ENCODE measurements around the gene ARHGEF19.
A peak's percentile ranks its signal among the peaks of the same experiment; 100 is the strongest.
"Not testable (repeated sequence)": the region's sequence is repeated elsewhere in the genome, so short reads cannot be mapped to it uniquely, and the experiment has no call there.

ARHGEF19 gene

GRCh38 chr1:16243936-16244649, 31.6 kb upstream of the ARHGEF19 start:
- peak; percentile 45 for DNase-seq

- DNase-seq: no peak
Measured at GRCh38 chr1:16243215-16243610, 30.8 kb upstream of the ARHGEF19 start.

GRCh38 chr1:16242556-16243214, 30.2 kb upstream of the ARHGEF19 start:
- no peak for DNase-seq

GRCh38 chr1:16241221-16241708, 28.8 kb upstream of the ARHGEF19 start:
- DNase-seq: no peak

- no peak for DNase-seq
Measured at GRCh38 chr1:16239972-16240491, 27.6 kb upstream of the ARHGEF19 start.

- DNase-seq: no peak
Measured at GRCh38 chr1:16237343-16237830, 24.9 kb upstream of the ARHGEF19 start.

- peak; percentile 88 for DNase-seq
Measured at GRCh38 chr1:16236511-16237342, 24.3 kb upstream of the ARHGEF19 start, which contains the start of gene CPLANE2. CPLANE2 (minus strand) TSS chr1:16237183; CDS start chr1:16236742, 441 bp downstream.

GRCh38 chr1:16235944-16236510, 23.6 kb upstream of the ARHGEF19 start:
- peak; percentile 67 for DNase-seq

GRCh38 chr1:16235347-16235746, 22.9 kb upstream of the ARHGEF19 start:
- no peak for DNase-seq

GRCh38 chr1:16233431-16233830, 21.0 kb upstream of the ARHGEF19 start:
- DNase-seq: no peak

- DNase-seq: no peak
Measured at GRCh38 chr1:16232316-16232710, 19.9 kb upstream of the ARHGEF19 start.

GRCh38 chr1:16231331-16232315, 19.2 kb upstream of the ARHGEF19 start:
- no peak for DNase-seq

- no peak for DNase-seq
Measured at GRCh38 chr1:16230744-16231143, 18.3 kb upstream of the ARHGEF19 start.

- no peak for DNase-seq
Measured at GRCh38 chr1:16229976-16230740, 17.7 kb upstream of the ARHGEF19 start.

GRCh38 chr1:16226490-16227179, 14.2 kb upstream of the ARHGEF19 start:
- DNase-seq: no peak

- no peak for DNase-seq
Measured at GRCh38 chr1:16226129-16226489, 13.7 kb upstream of the ARHGEF19 start.

- DNase-seq: no peak
Measured at GRCh38 chr1:16224472-16224871, 12.0 kb upstream of the ARHGEF19 start.

GRCh38 chr1:16222716-16223115, 10.3 kb upstream of the ARHGEF19 start:
- DNase-seq: not testable (repeated sequence)

- DNase-seq: no peak
Measured at GRCh38 chr1:16221499-16221898, 9.0 kb upstream of the ARHGEF19 start.

GRCh38 chr1:16219968-16220500, 7.6 kb upstream of the ARHGEF19 start:
- DNase-seq: no peak
